DMS79 treated with DMSO at 0.1 percent for 48 hours (cell line): ENCODE results near the gene CRACDL.

Experiments used
- DNase-seq: peaks from one replicate; lab custom pipeline; 2025; lab: John Stamatoyannopoulos, UW

Gene CRACDL

GRCh38 chr2:98824256-98825019 lies 111.6 kb downstream of the CRACDL start:
- DNase-seq = no peak

- no peak for DNase-seq
Observed at GRCh38 chr2:98823196-98824170, 112.5 kb downstream of the CRACDL start.

GRCh38 chr2:98822301-98823164 lies 113.5 kb downstream of the CRACDL start:
- no peak for DNase-seq

- no peak for DNase-seq
Observed at GRCh38 chr2:98821629-98822135, 114.3 kb downstream of the CRACDL start.

- no peak for DNase-seq
Observed at GRCh38 chr2:98819231-98819766, 116.7 kb downstream of the CRACDL start.

DNA sequence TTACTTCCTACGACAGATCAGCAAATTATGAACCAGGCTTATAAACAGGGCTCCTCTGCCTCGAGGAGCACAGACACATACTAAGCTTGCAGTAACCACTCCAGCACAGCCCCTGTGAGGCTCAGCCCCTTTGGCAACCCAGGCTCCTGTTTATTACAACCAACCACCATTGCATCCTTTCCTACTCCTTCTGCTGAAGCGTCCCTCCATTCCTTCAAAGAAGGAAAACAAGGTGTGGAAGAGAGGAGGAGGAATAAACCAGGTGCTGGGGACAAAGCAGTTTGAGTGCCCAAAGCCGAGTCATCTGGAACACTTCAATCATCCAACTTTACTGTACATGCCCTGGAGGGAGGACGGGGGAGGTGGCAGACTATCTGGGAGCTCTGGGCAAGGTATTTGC lies 117.9 kb downstream of the CRACDL start:
- peak; percentile 6 for DNase-seq

GRCh38 chr2:98816281-98816680 lies 119.7 kb downstream of the CRACDL start:
- DNase-seq = no peak

DNA sequence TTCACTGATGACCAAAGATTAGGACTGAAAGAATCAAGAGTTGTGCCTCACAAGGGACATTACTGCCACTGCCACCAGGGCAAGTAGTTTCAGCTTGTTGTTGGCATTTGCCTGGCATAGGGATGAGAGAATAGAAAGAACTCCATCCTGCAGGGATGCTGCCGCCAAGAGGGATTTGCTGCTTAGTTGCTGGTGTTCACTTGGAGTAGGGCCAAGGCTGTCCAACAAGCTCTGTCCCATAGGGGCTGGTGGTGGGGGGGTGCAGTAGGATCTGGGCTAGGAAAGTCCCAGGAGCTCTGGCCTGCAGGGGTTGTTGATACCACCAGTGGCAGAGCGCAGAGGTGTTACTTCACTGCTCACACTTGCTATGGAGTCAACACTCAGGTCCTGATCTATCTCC lies 120.2 kb downstream of the CRACDL start:
- no peak for DNase-seq

- DNase-seq = no peak
Observed at GRCh38 chr2:98811766-98812165, 124.3 kb downstream of the CRACDL start.

GRCh38 chr2:98810588-98810928 lies 125.5 kb downstream of the CRACDL start:
- no peak for DNase-seq

- no peak for DNase-seq
Observed at GRCh38 chr2:98809878-98810587, 126.0 kb downstream of the CRACDL start.

GRCh38 chr2:98809116-98809515 lies 126.9 kb downstream of the CRACDL start:
- no peak for DNase-seq

GRCh38 chr2:98808546-98808945 lies 127.5 kb downstream of the CRACDL start:
- DNase-seq = no peak

- DNase-seq = no peak
Observed at GRCh38 chr2:98807929-98808328, 128.1 kb downstream of the CRACDL start.

GRCh38 chr2:98807221-98807620 lies 128.8 kb downstream of the CRACDL start:
- no peak for DNase-seq

- DNase-seq = peak; percentile 78
Observed at GRCh38 chr2:98806236-98806697, 129.8 kb downstream of the CRACDL start.

GRCh38 chr2:98805412-98806171 lies 130.4 kb downstream of the CRACDL start:
- peak; percentile 14 for DNase-seq

DNA sequence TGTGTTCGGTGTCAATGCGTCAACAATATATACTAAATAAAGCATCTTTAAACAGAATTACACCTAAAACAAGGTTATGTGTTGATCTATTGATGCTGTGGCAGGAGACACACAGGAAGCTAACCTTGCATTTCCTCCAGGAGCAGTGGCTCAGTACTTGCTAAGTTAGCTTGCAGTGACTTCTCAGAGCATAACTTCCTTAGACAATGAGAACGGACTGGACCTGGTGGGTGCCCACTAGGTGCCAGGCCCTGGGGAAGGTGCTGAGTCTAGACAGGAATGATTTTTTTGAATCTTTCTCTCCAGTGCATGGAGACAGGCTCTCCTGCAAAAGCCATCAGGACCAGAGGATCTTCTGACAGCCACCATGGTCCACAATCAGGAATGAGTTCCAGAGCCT lies 131.3 kb downstream of the CRACDL start:
- DNase-seq = no peak

DNA sequence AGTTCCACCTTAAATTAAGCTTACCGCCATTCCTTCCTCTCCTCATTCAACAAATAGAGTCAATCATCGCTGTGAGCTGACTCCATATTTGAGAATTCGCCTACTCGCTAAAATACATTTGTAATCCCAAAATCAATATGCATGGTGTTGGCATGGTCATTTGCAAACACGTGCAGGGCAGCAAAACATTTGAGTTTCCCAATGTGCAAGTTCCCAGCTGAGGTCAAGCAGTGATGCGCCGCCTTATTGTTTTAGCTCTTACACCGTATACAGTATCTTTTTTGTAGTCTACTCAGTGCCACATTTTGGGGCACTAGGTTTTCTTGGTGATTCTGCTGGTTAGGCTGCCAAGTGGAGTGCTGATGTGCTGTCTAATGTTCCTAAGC lies 131.8 kb downstream of the CRACDL start:
- no peak for DNase-seq
